Measurements from ENCODE around the gene PPL.

GRCh38 chr16:4914528-4915225, 22.3 kb downstream of the PPL start:
- TF ChIP-seq, protein P1, sequence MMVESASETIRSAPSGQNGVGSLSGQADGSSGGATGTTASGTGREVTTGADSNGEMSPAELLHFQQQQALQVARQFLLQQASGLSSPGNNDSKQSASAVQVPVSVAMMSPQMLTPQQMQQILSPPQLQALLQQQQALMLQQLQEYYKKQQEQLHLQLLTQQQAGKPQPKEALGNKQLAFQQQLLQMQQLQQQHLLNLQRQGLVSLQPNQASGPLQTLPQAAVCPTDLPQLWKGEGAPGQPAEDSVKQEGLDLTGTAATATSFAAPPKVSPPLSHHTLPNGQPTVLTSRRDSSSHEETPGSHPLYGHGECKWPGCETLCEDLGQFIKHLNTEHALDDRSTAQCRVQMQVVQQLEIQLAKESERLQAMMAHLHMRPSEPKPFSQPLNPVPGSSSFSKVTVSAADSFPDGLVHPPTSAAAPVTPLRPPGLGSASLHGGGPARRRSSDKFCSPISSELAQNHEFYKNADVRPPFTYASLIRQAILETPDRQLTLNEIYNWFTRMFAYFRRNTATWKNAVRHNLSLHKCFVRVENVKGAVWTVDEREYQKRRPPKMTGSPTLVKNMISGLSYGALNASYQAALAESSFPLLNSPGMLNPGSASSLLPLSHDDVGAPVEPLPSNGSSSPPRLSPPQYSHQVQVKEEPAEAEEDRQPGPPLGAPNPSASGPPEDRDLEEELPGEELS (CRISPR knock-in tag; IDR thresholded peaks at IDR 0.05), result no peak
- TF ChIP-seq CTCF (IDR thresholded peaks at IDR 0.05), result no peak
- no peak for TF ChIP-seq NR2C2 (CRISPR knock-in tag; IDR thresholded peaks at IDR 0.05)
- TF ChIP-seq, protein P2, sequence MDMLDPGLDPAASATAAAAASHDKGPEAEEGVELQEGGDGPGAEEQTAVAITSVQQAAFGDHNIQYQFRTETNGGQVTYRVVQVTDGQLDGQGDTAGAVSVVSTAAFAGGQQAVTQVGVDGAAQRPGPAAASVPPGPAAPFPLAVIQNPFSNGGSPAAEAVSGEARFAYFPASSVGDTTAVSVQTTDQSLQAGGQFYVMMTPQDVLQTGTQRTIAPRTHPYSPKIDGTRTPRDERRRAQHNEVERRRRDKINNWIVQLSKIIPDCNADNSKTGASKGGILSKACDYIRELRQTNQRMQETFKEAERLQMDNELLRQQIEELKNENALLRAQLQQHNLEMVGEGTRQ (CRISPR knock-in tag; IDR thresholded peaks at IDR 0.05), result no peak
- no peak for TF ChIP-seq FOXJ3 (CRISPR knock-in tag; IDR thresholded peaks at IDR 0.05; ENCODE audit: borderline replicate concordance)
- no peak for TF ChIP-seq HMGXB4 (CRISPR knock-in tag; IDR thresholded peaks at IDR 0.05)
- TF ChIP-seq ELF4 (CRISPR knock-in tag; IDR thresholded peaks at IDR 0.05; ENCODE audit: low read depth), result no peak
- TF ChIP-seq, protein P3, sequence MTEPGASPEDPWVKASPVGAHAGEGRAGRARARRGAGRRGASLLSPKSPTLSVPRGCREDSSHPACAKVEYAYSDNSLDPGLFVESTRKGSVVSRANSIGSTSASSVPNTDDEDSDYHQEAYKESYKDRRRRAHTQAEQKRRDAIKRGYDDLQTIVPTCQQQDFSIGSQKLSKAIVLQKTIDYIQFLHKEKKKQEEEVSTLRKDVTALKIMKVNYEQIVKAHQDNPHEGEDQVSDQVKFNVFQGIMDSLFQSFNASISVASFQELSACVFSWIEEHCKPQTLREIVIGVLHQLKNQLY (CRISPR knock-in tag; IDR thresholded peaks at IDR 0.05), result no peak
- TF ChIP-seq STAT6 (CRISPR knock-in tag; conservative IDR thresholded peaks at IDR 0.05; ENCODE audit: low read depth), result no peak
- TF ChIP-seq, protein P4, sequence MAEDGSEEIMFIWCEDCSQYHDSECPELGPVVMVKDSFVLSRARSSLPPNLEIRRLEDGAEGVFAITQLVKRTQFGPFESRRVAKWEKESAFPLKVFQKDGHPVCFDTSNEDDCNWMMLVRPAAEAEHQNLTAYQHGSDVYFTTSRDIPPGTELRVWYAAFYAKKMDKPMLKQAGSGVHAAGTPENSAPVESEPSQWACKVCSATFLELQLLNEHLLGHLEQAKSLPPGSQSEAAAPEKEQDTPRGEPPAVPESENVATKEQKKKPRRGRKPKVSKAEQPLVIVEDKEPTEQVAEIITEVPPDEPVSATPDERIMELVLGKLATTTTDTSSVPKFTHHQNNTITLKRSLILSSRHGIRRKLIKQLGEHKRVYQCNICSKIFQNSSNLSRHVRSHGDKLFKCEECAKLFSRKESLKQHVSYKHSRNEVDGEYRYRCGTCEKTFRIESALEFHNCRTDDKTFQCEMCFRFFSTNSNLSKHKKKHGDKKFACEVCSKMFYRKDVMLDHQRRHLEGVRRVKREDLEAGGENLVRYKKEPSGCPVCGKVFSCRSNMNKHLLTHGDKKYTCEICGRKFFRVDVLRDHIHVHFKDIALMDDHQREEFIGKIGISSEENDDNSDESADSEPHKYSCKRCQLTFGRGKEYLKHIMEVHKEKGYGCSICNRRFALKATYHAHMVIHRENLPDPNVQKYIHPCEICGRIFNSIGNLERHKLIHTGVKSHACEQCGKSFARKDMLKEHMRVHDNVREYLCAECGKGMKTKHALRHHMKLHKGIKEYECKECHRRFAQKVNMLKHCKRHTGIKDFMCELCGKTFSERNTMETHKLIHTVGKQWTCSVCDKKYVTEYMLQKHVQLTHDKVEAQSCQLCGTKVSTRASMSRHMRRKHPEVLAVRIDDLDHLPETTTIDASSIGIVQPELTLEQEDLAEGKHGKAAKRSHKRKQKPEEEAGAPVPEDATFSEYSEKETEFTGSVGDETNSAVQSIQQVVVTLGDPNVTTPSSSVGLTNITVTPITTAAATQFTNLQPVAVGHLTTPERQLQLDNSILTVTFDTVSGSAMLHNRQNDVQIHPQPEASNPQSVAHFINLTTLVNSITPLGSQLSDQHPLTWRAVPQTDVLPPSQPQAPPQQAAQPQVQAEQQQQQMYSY (CRISPR knock-in tag; IDR thresholded peaks at IDR 0.05), result no peak
- TF ChIP-seq, protein P5, sequence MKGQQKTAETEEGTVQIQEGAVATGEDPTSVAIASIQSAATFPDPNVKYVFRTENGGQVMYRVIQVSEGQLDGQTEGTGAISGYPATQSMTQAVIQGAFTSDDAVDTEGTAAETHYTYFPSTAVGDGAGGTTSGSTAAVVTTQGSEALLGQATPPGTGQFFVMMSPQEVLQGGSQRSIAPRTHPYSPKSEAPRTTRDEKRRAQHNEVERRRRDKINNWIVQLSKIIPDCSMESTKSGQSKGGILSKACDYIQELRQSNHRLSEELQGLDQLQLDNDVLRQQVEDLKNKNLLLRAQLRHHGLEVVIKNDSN (CRISPR knock-in tag; IDR thresholded peaks at IDR 0.05), result no peak
- no peak for TF ChIP-seq MAX (CRISPR knock-in tag; IDR thresholded peaks at IDR 0.05)
- no peak for TF ChIP-seq ETV6 (CRISPR knock-in tag; IDR thresholded peaks at IDR 0.05)
